Neuronal stem cell (in vitro differentiated cells): ENCODE measurements around the gene ARSG. TPM values are rescaled to one million over a fixed set of nuclear protein-coding genes. Genes with fewer than 3 reads are reported as not detected.

Experiments used
- DNase-seq: peaks from one replicate; pipeline ENCODE4 v3.0.0-alpha.2; 2013; ENCODE audit warnings: low spot score
- H2AFZ ChIP-seq: one replicate; pipeline ENCODE4 v1.6.1; 2013; ENCODE audit warnings: mild to moderate bottlenecking, low read length, inconsistent platforms
- H2AK5ac ChIP-seq: 2 replicates; pipeline ENCODE4 v1.6.1; 2013; ENCODE audit warnings: low read depth, mild to moderate bottlenecking, inconsistent platforms, low read length, moderate library complexity, mixed read lengths
- H2BK120ac ChIP-seq: 2 replicates; pipeline ENCODE4 v1.6.1; 2013; ENCODE audit warnings: low read depth, mild to moderate bottlenecking, inconsistent platforms, low read length, moderate library complexity, mixed read lengths
- H2BK12ac ChIP-seq: one replicate; pipeline ENCODE4 v1.6.1; 2013; ENCODE audit warnings: low read length, inconsistent platforms
- H2BK15ac ChIP-seq: 2 replicates; pipeline ENCODE4 v1.6.1; 2013; ENCODE audit warnings: mild to moderate bottlenecking, low read length, inconsistent platforms, mixed read lengths
- H2BK5ac ChIP-seq: one replicate; pipeline ENCODE4 v1.6.1; 2013; ENCODE audit warnings: inconsistent platforms, mild to moderate bottlenecking, low read length, moderate library complexity
- H3K14ac ChIP-seq: one replicate; pipeline ENCODE4 v1.6.1; 2013; ENCODE audit warnings: low read length, inconsistent platforms
- H3K18ac ChIP-seq: 2 replicates; pipeline ENCODE4 v1.6.1; 2013; ENCODE audit warnings: low read length, inconsistent platforms
- H3K23ac ChIP-seq: 2 replicates; pipeline ENCODE4 v1.6.1; 2013; ENCODE audit warnings: low read depth, mild to moderate bottlenecking, mixed read lengths, low read length, inconsistent platforms; ENCODE audit not compliant: poor library complexity
- H3K27ac ChIP-seq: replicated peaks from 3 replicates; pipeline ENCODE4 v1.5.1; 2013; ENCODE audit warnings: low read length, inconsistent platforms
- H3K27me3 ChIP-seq, 3 experiments: 2 replicates each; pipeline ENCODE4 v1.6.1; 2013; ENCODE audit warnings: low read length in 3 of 3, mild to moderate bottlenecking in 2 of 3, inconsistent platforms in 1 of 3, low read depth in 1 of 3, mixed read lengths in 1 of 3, moderate library complexity in 1 of 3; ENCODE audit not compliant: control insufficient read depth in 3 of 3, insufficient read depth in 3 of 3
- H3K36me3 ChIP-seq, 2 donors: replicated peaks in 1 of 2; 2 replicates each; pipeline ENCODE4 v1.6.1; 2013; ENCODE audit warnings: low read length in 2 of 2; ENCODE audit not compliant: control insufficient read depth in 2 of 2, insufficient read depth in 2 of 2
- H3K4ac ChIP-seq: 2 replicates; pipeline ENCODE4 v1.6.1; 2013; ENCODE audit warnings: inconsistent platforms, mild to moderate bottlenecking, low read length, moderate library complexity
- H3K4me1 ChIP-seq, 2 donors: 1 replicate in 1 of 2; 2 replicates in 1 of 2; pipeline ENCODE4 v1.6.1; 2013; ENCODE audit warnings: low read length in 2 of 2, low read depth in 1 of 2; ENCODE audit not compliant: control insufficient read depth in 2 of 2, insufficient read depth in 1 of 2
- H3K4me2 ChIP-seq: one replicate; pipeline ENCODE4 v1.6.1; 2013; ENCODE audit warnings: mild to moderate bottlenecking, low read length, inconsistent platforms; ENCODE audit not compliant: insufficient read depth, poor library complexity, severe bottlenecking
- H3K4me3 ChIP-seq, 2 donors: 2 replicates each; pipeline ENCODE4 v1.5.1; 2013; ENCODE audit warnings: low read length in 2 of 2, mild to moderate bottlenecking in 2 of 2, inconsistent platforms in 1 of 2, moderate library complexity in 1 of 2
- H3K79me1 ChIP-seq: one replicate; pipeline ENCODE4 v1.6.1; 2013; ENCODE audit warnings: low read depth, mild to moderate bottlenecking, inconsistent platforms, low read length, moderate library complexity
- H3K9ac ChIP-seq: one replicate; pipeline ENCODE4 v1.6.1; 2013; ENCODE audit warnings: mild to moderate bottlenecking, low read depth, low read length, inconsistent platforms; ENCODE audit not compliant: poor library complexity
- H3K9me3 ChIP-seq, 2 donors: replicated peaks in 1 of 2; 2 replicates each; pipeline versions ENCODE3 to v1.6.1; 2013; ENCODE audit warnings: low read length in 2 of 2, mild to moderate bottlenecking in 2 of 2, inconsistent platforms in 1 of 2, low read depth in 1 of 2, mixed read lengths in 1 of 2, moderate library complexity in 1 of 2; ENCODE audit not compliant: control insufficient read depth in 2 of 2, insufficient read depth in 1 of 2
- H4K8ac ChIP-seq: one replicate; pipeline ENCODE4 v1.6.1; 2013; ENCODE audit warnings: low read depth, mild to moderate bottlenecking, inconsistent platforms, low read length, moderate library complexity
- H4K91ac ChIP-seq: one replicate; pipeline ENCODE4 v1.6.1; 2013; ENCODE audit warnings: low read length, low read depth, mild to moderate bottlenecking, inconsistent platforms; ENCODE audit not compliant: poor library complexity
- WGBS, 2 donors: extraction: QIAGEN DNeasy Blood & Tissue Kit; methylation state at CpG; one replicate each; pipeline ENCODE4 v1.1.7; 2013; ENCODE audit warnings: missing lambda C conversion rate in 2 of 2, mixed read lengths in 1 of 2; ENCODE audit not compliant: insufficient read length in 2 of 2, insufficient replicate concordance in 1 of 2; ENCODE audit errors: extremely low coverage in 2 of 2; 5-methylcytosine and 5-hydroxymethylcytosine counted together
- small RNA-seq: library from polyadenylated mRNA; stranded (forward); fragments of <200 nt; extraction: miRNeasy Mini kit (QIAGEN cat#:217004); gene quantifications from one replicate; pipeline ENCODE3, GENCODE V24; 2013; ENCODE audit not compliant: insufficient read depth

The ARSG gene

GRCh38 chr17:68463211-68464019 lies 172.1 kb downstream of the ARSG start:
- Histone ChIP-seq H3K18ac (no peak overlapping the region), H3K4me2 (no peak overlapping the region)

DNA sequence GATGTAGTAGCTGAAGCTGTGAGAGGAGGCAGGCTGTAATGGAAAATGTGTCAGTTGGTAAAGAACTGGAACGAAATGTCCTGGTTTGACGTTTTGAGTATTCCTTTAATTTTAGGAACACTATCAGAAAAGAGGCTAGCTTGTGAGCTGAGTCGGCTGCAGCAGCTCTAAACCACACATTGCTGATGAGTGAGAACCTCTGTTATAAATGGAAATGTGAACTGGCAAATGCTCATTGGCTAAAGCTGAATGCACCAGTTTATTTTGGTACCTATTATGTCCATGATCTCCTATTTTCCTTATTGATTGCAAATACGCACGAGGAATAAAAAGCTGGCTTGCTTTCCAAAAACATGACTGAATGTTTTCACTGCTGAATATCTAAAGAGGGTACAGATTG lies 177.0 kb downstream of the ARSG start:
- H4K8ac ChIP-seq = no peak overlapping the region
- H4K91ac ChIP-seq = no peak overlapping the region
- H3K4me1 ChIP-seq = peaks cover 2 to 5% of the 10 kb centered on the region in 2 donors
- no peak overlapping the region for H2BK12ac ChIP-seq
- no peak for DNase-seq
- H3K4me3 ChIP-seq = no peak overlapping the region
- no peak overlapping the region for H2AFZ ChIP-seq
- H3K14ac ChIP-seq = no peak overlapping the region
- no CpG with 5 or more reads among the region's 5 CpGs for WGBS, 2 donors
- H3K4ac ChIP-seq = no peak overlapping the region
- H2BK15ac ChIP-seq = no peak overlapping the region
- H3K18ac ChIP-seq = no peak overlapping the region
- H2BK120ac ChIP-seq = no peak overlapping the region
- no peak overlapping the region for H3K27ac ChIP-seq
- H3K27me3 ChIP-seq = no peaks in the 10 kb centered on the region
- H3K9ac ChIP-seq = no peak overlapping the region
- H3K23ac ChIP-seq = no peak overlapping the region
- H3K9me3 ChIP-seq = peaks cover 0 to 3% of the 10 kb centered on the region in 2 donors
- no peak overlapping the region for H2AK5ac ChIP-seq
- H2BK5ac ChIP-seq = no peak overlapping the region
- H3K79me1 ChIP-seq = no peaks in the 10 kb centered on the region
- no peaks in the 10 kb centered on the region for H3K36me3 ChIP-seq
- no peak overlapping the region for H3K4me2 ChIP-seq

More at GRCh38 chr17:68463211-68464019, 172.1 kb downstream of the ARSG start:
- Histone ChIP-seq H3K4ac (no peak overlapping the region), H2BK120ac (no peak overlapping the region), H2AFZ (no peak overlapping the region), H3K14ac (no peak overlapping the region), H2BK15ac (no peak overlapping the region), H2BK12ac (no peak overlapping the region), H3K23ac (no peak overlapping the region), H4K91ac (no peak overlapping the region), H3K36me3 (no peaks in the 10 kb centered on the region), H2AK5ac (no peak overlapping the region), H3K27me3 (peaks cover 0 to 9% (median 0%) of the 10 kb centered on the region in 3 experiments), H3K4me1 (peaks cover 4 to 7% of the 10 kb centered on the region in 2 donors), H2BK5ac (no peak overlapping the region), H3K9me3 (peaks cover 0 to 3% of the 10 kb centered on the region in 2 donors), H3K79me1 (no peaks in the 10 kb centered on the region), H3K27ac (no peak overlapping the region), H3K4me3 (no peak overlapping the region), H3K9ac (no peak overlapping the region), H4K8ac (no peak overlapping the region)
- WGBS, 2 donors = no CpG with 5 or more reads among the region's 6 CpGs
- no peak for DNase-seq

- Histone ChIP-seq H3K14ac (no peak overlapping the region), H3K27me3 (no peaks in the 10 kb centered on the region), H3K79me1 (no peaks in the 10 kb centered on the region), H3K4me1 (peaks cover 2 to 5% of the 10 kb centered on the region in 2 donors), H3K18ac (no peak overlapping the region), H3K4ac (no peak overlapping the region), H2BK5ac (no peak overlapping the region), H3K23ac (no peak overlapping the region), H2AK5ac (no peak overlapping the region), H4K91ac (no peak overlapping the region), H4K8ac (no peak overlapping the region), H2AFZ (no peak overlapping the region), H2BK15ac (no peak overlapping the region), H3K9me3 (peaks cover 0 to 3% of the 10 kb centered on the region in 2 donors), H2BK12ac (no peak overlapping the region), H3K36me3 (no peaks in the 10 kb centered on the region), H3K4me3 (no peak overlapping the region), H3K4me2 (no peak overlapping the region), H3K27ac (no peak overlapping the region), H2BK120ac (no peak overlapping the region), H3K9ac (no peak overlapping the region)
- no CpG with 5 or more reads among the region's 1 CpG for WGBS, 2 donors
- DNase-seq = no peak
These were observed 177.5 kb downstream of the ARSG start for GRCh38 chr17:68468788-68469187.

Small RNA genes within 50 kb of the gene (small RNA-seq; reads per million reads assigned to genes)
- gene MIR635 = not detected
